Subcutaneous adipose tissue (tissue), 4 donors: ENCODE data around the gene SPATA31D1. TPM values are rescaled to one million over a fixed set of nuclear protein-coding genes. Genes with fewer than 3 reads are reported as not detected.

ENCODE experiments used
- CTCF ChIP-seq: fragments of 450-650 bp; IDR thresholded peaks from one replicate; pipeline ENCODE4 v1.5.1; 2016; ENCODE audit warnings: low read depth, mild to moderate bottlenecking, control low read depth, antibody characterized with exemption, moderate library complexity
- total RNA-seq, 4 donors: library from RNA; depleted of rRNA; stranded (reverse); fragments of >200 nt; gene quantifications; one replicate each; pipeline ENCODE4 v1.1.0, GENCODE V29; 2016

SPATA31D1 gene
- total RNA-seq, 4 donors from 2014 or later = not detected

- no peak for TF ChIP-seq CTCF
Observed at GRCh38 chr9:82038897-82039296, 50.3 kb downstream of the SPATA31D1 start.

Other genes starting within 250 kb of the SPATA31D1 start
- not detected for gene SPATA31D4, start 60.3 kb upstream of the SPATA31D1 start, total RNA-seq
- not detected for gene SPATA31D3, start 45.3 kb upstream of the SPATA31D1 start, total RNA-seq